GM19452 (cell line): ENCODE data around the gene TMCC2.

Source experiments
- ATAC-seq: cut with Tn5 transposase; IDR thresholded peaks from one replicate; pipeline ENCODE4 v1.9.1; 2021; ENCODE audit not compliant: unreplicated experiment

The TMCC2 gene

DNA sequence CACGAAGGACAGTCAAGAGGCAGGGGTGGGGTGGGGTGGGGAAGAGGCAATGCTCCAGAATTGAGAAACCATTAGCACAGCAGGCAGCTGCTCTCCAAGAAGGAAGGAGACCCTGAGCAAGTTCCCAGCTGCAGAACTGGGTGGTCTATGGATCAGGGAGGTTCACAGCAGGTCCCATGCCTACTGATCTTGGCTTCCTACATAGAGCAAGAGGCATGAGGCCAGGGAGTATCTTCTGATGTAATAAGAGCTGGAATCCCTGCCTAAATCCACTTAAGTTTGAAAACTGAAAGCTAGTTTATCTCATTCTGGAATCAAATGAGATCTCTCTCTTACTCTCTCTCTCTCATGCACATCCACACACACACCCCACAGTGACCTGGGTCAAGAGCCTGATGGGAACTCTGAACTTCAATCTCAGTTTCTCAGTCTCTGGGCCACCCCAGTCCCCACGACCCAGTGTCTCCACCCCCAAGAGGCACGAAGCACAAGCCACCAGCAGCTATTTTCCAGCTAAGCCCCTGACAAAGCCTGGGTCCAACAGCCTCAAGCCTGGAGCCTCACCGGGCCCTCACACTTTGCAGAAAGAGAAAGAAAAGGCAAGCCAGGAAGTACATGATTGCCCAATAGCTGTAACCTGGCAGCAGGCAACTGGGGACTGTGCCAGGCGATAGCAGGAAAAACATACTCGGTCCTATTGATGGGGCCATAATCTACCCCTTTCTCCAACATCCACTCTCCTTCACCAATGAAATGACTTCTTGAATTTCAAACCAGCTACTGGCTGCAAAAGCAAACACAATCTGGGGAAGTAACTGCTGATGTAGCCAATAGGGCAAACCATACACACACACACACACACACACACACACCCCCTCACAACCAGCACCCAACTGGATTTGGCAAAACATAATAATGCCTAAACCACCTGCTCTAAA lies 91.6 kb downstream of the TMCC2 start:
- ATAC-seq, result no peak

- no peak for ATAC-seq
These were observed 93.6 kb downstream of the TMCC2 start, which contains the start of gene NUAK2 for GRCh38 chr1:205321162-205321958. TSS of gene NUAK2 (minus strand) at chr1:205321745. CDS start at chr1:205321628, 117 bp downstream.

DNA sequence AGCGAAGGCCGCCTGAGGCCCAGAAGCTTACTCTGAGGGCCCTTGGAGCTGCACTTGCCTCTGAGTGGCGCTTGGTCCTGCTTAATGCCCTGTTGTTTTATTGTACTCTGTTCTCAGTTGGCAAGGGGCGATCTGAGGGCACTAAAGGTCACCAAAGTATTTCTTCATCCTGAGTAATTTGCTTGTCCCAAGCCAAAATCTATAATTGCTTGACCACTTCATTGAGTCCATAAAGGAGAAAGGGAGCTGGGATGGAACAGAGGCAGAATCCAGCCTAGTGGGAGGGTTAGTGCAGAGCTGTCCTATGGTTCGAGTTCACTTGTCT lies 94.2 kb downstream of the TMCC2 start:
- no peak for ATAC-seq
